Thyroid gland (tissue), 4 donors: Measurements from ENCODE around the gene CFAP97D1.

ENCODE experiments used
- CTCF ChIP-seq, 6 experiments: fragments of 200-600 bp in 3 of 6; fragments of 450-650 bp in 3 of 6; sonication (generic) in 3 of 6; IDR thresholded peaks; one replicate each; pipeline ENCODE4 v1.5.1; 2016 to 2019; ENCODE audit warnings: antibody characterized with exemption in 6 of 6, mild to moderate bottlenecking in 2 of 6, inconsistent platforms in 1 of 6, moderate library complexity in 1 of 6
- POLR2A ChIP-seq, 2 donors: fragments of 450-650 bp; IDR thresholded peaks; one replicate each; pipeline ENCODE4 v1.6.1; 2017; ENCODE audit warnings: antibody characterized with exemption in 2 of 2, mild to moderate bottlenecking in 2 of 2, moderate library complexity in 1 of 2

GRCh38 chr17:43826206-43826605, 46.0 kb downstream of the CFAP97D1 start:
- no peak for TF ChIP-seq CTCF (IDR thresholded peaks at IDR 0.05)
- TF ChIP-seq POLR2A (IDR thresholded peaks at IDR 0.05), result no peak
